Right atrium auricular region (tissue), 2 donors: ENCODE results near the gene ZDHHC13. TPM values are rescaled to one million over a fixed set of nuclear protein-coding genes. Genes with fewer than 3 reads are reported as not detected.

ENCODE experiments used
- DNase-seq: peaks from one replicate; pipeline ENCODE4 v3.0.0-alpha.2; 2019; ENCODE audit warnings: low spot score
- H3K27ac ChIP-seq, 2 donors: fragments of 200-600 bp; sonication (generic); 1 replicate in 1 of 2; 2 replicates in 1 of 2; pipeline ENCODE4 v1.5.1; 2016 to 2019
- H3K27me3 ChIP-seq, 2 donors: fragments of 200-600 bp; sonication (generic); one replicate each; pipeline versions ENCODE4 v1.5.1 to v1.6.0; 2017 to 2019
- H3K36me3 ChIP-seq: fragments of 200-600 bp; sonication (generic); one replicate; pipeline ENCODE4 v1.5.1; 2016
- H3K4me1 ChIP-seq, 2 donors: fragments of 200-600 bp; sonication (generic); one replicate each; pipeline versions ENCODE4 v1.5.1 to v1.6.0; 2017 to 2019
- H3K4me3 ChIP-seq, 2 donors: fragments of 200-600 bp; sonication (generic); 1 replicate in 1 of 2; 2 replicates in 1 of 2; pipeline ENCODE4 v1.5.1; 2017 to 2019; ENCODE audit warnings: mild to moderate bottlenecking in 1 of 2, moderate library complexity in 1 of 2
- H3K9me3 ChIP-seq, 2 donors: fragments of 200-600 bp; sonication (generic); one replicate each; pipeline ENCODE4 v1.5.1; 2019
- CTCF ChIP-seq, 2 donors: fragments of 200-600 bp; sonication (generic); IDR thresholded peaks; one replicate each; pipeline ENCODE4 v1.5.1; 2019; ENCODE audit warnings: antibody characterized with exemption in 2 of 2
- total RNA-seq, 2 donors: library from RNA; depleted of rRNA; stranded (reverse); fragments of >200 nt; gene quantifications; one replicate each; pipeline ENCODE4 v1.1.0, GENCODE V29; 2016

Gene ZDHHC13, protein sequence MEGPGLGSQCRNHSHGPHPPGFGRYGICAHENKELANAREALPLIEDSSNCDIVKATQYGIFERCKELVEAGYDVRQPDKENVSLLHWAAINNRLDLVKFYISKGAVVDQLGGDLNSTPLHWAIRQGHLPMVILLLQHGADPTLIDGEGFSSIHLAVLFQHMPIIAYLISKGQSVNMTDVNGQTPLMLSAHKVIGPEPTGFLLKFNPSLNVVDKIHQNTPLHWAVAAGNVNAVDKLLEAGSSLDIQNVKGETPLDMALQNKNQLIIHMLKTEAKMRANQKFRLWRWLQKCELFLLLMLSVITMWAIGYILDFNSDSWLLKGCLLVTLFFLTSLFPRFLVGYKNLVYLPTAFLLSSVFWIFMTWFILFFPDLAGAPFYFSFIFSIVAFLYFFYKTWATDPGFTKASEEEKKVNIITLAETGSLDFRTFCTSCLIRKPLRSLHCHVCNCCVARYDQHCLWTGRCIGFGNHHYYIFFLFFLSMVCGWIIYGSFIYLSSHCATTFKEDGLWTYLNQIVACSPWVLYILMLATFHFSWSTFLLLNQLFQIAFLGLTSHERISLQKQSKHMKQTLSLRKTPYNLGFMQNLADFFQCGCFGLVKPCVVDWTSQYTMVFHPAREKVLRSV
- 10 to 100 TPM; 12.7 to 16.0 TPM for total RNA-seq

GRCh38 chr11:19116971-19117759 is at the start of gene ZDHHC13:
ZDHHC13 (plus strand) TSS chr11:19117168; CDS start chr11:19117250, 82 bp downstream.
- Histone ChIP-seq H3K27ac (peak within 1 kb of the TSS; percentile 56 to 77), H3K4me3 (peak within 1 kb of the TSS; percentile 76 to 97), H3K4me1 (peaks cover 0 to 27% of the 10 kb centered on the region in 2 donors), H3K27me3 (no peaks in the 10 kb centered on the region), H3K9me3 (no peaks in the 10 kb centered on the region), H3K36me3 (no peaks in the 10 kb centered on the region)
- TF ChIP-seq CTCF (IDR thresholded peaks at IDR 0.05), result peak in 1 of 2 donors; percentile 58
- DNase-seq, result peak; percentile 91

- Histone ChIP-seq H3K4me3 (no peak overlapping the region), H3K27ac (no peak overlapping the region), H3K27me3 (no peaks in the 10 kb centered on the region), H3K36me3 (no peaks in the 10 kb centered on the region), H3K4me1 (no peaks in the 10 kb centered on the region), H3K9me3 (no peaks in the 10 kb centered on the region)
- TF ChIP-seq CTCF (IDR thresholded peaks at IDR 0.05), result peak; percentile 77 to 93
- DNase-seq, result peak; percentile 74
Measured at GRCh38 chr11:19071255-19071654, 45.7 kb upstream of the ZDHHC13 start.

DNA sequence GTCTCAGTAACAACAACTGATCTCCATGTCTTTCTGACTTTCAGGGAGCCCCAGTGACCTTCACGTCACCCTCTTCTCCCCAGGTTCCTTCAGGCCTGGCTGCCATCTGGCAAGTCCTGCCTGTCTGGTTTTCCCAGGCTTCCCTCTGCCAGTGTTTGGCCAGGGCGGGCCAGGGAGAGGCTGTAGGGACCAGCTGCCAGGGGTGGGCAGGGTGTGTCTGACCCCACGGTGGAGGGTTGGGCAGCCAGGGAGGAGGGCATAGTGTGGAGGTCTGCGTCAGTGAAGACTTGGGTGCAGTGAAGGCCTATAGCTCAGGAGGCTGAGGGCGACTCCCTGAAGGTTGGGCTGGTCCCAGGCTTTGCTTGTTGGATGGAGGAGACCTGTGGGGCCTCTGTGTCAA is 44.5 kb upstream of the ZDHHC13 start:
- DNase-seq, result no peak
- no peak for TF ChIP-seq CTCF (IDR thresholded peaks at IDR 0.05)
- Histone ChIP-seq H3K9me3 (no peaks in the 10 kb centered on the region), H3K27ac (no peak overlapping the region), H3K4me1 (no peaks in the 10 kb centered on the region), H3K27me3 (no peaks in the 10 kb centered on the region), H3K4me3 (no peak overlapping the region), H3K36me3 (no peaks in the 10 kb centered on the region)

DNA sequence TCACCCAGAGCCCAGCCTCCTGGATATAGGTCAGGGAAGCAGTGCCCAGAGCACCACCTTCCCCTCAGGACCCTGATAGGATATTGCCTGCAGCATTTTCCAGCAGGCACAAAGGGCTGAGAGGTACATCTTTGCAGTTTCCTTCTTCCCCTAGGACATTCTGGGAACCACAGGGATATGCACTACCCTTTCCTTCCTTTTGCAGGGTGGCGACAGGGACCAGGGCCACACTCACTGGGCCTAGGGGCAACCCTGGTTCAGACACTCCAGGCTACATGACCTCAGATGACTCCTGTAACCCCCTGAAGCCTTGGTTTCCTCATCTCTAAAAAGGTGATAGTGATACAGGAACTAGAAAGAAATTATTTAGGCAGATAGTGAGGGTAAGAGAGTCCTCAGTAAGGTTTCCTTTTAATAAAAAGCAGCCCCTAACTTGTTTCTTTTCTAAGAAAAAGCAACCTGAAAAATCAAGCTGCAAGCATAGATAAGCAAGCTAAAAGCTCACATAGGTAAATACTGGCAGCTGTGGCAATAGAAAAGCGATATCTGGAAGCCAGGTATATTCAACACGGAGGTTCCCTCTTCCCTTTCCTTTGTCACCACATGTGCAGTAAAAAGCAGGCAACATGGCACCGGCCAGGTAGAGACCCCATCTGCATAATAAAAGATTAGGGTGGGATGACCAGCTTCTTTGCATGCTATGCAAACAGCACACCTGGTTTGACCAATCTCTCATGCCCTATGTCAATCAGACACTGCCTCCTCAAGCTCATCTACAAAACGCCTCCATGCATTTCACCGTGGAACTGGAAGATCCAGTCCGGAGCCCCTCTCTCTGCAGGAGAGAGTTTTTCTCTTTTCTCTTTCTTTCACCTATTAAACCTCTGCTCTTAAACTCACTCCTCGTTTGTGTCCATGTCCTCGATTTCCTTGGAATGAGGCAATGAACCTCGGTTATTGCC is 43.2 kb upstream of the ZDHHC13 start:
- H3K4me1 ChIP-seq, result no peaks in the 10 kb centered on the region
- no peak for TF ChIP-seq CTCF (IDR thresholded peaks at IDR 0.05)
- H3K27me3 ChIP-seq, result no peaks in the 10 kb centered on the region
- no peaks in the 10 kb centered on the region for H3K36me3 ChIP-seq
- no peak for DNase-seq
- H3K9me3 ChIP-seq, result no peaks in the 10 kb centered on the region
- no peak overlapping the region for H3K4me3 ChIP-seq
- no peak overlapping the region for H3K27ac ChIP-seq

DNA sequence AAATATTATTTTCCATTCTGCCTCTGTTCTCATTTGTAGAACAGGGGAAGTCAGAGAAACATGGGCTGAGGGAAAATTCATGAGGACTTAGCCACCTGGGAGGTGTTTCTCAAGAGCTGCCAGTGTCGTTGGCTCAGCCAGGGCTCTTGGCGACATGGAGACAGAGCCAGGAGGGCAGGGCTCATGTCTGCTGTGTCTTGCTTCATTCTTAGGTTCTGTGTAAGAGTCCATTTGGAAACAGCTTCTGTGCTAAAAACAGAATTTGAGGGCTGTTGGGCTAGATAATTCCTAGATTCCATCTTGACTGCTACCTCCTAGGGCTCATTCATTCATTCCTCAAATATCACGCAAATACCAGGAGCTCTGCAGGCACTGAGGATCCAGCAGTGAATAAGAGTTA is 41.3 kb upstream of the ZDHHC13 start:
- Histone ChIP-seq H3K4me3 (no peak overlapping the region), H3K9me3 (no peaks in the 10 kb centered on the region), H3K27me3 (no peaks in the 10 kb centered on the region), H3K4me1 (no peaks in the 10 kb centered on the region), H3K27ac (no peak overlapping the region), H3K36me3 (no peaks in the 10 kb centered on the region)
- no peak for DNase-seq
- no peak for TF ChIP-seq CTCF (IDR thresholded peaks at IDR 0.05)
